ENCODE results near the gene FILIP1. TPM values are rescaled to one million over a fixed set of nuclear protein-coding genes. Genes with fewer than 3 reads are reported as not detected.

Gene FILIP1
- total RNA-seq, 5 donors from 2014 or later (not counting 1 experiment from before 2014, with no cell fraction given) = 0.07 to 0.09 TPM; not detected in 3

DNA sequence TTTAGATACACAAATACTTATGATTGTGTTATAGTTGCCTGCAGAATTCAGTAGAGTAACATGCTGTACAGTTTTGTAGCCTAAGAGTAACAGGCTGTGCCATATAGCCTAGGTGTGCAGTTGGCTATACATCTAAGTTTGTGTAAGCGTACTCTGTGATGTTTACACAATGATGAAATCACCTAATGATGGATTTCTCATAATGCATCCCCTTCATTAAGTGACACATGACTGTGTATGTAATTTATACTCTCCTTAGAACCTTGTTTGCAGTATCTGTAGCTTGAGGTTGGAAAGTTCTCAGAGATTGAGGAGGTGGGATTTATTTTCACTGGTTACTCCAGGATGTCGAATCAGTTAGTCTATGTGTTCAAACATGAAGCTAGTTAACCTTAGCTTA lies 142.0 kb downstream of the FILIP1 start:
- no peak for ATAC-seq (replicated peaks in 1 of 4)
- H3K27me3 Mint-ChIP-seq = peaks cover 26 to 49% of the 10 kb centered on the region in 2 donors
- H3K9me3 ChIP-seq = no peaks in the 10 kb centered on the region

DNA sequence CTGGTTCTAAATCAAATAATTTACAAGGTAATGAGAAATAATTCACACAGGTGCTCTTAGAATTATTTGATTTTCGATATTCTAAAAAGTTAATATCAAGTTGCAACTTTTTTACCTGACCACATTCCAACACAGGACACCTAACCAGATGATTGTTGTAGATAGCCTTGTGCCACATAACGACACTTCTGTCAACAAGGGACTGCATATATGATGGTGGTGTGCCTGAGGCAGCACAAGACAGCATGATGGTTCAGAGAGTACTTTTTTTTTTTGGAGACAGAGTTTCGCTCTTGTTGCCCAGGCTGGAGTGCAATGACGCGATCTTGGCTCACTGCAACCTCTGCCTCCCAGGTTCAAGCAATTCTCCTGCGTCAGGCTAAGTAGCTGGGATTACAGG lies 142.8 kb downstream of the FILIP1 start:
- H3K36me3 ChIP-seq (ENCODE audit: control insufficient read depth in 2 of 2, extremely low read depth in 1 of 2, insufficient read depth in 1 of 2, low read length in 1 of 2) = no peaks in the 10 kb centered on the region
- WGBS (ENCODE audit: insufficient coverage) = no CpG with 5 or more reads among the region's 6 CpGs
- H3K9me3 ChIP-seq = no peaks in the 10 kb centered on the region
- H3K4me3 Mint-ChIP-seq = no peak overlapping the region
- H3K36me3 Mint-ChIP-seq = no peaks in the 10 kb centered on the region
- ChIA-PET CTCF (no interaction called here), POLR2A (no interaction called here)
- H3K4me3 ChIP-seq (ENCODE audit: control insufficient read depth in 1 of 2, extremely low read depth in 1 of 2, low read length in 1 of 2) = no peak overlapping the region
- H3K27me3 ChIP-seq (replicated peaks in 1 of 2; ENCODE audit: control insufficient read depth in 2 of 2, extremely low read depth in 1 of 2, insufficient read depth in 2 of 2, low read length in 1 of 2) = peaks cover 3 to 15% of the 10 kb centered on the region in 2 experiments
- no peak overlapping the region for H3K27ac ChIP-seq (ENCODE audit: low read length)
- H3K4me1 ChIP-seq (ENCODE audit: control insufficient read depth in 1 of 2, extremely low read depth in 1 of 2, insufficient read depth in 2 of 2, low read length in 2 of 2) = peaks cover 0 to 4% of the 10 kb centered on the region in 2 experiments
- ATAC-seq (replicated peaks in 1 of 4) (no peak), DNase-seq (no peak)
- H3K27ac Mint-ChIP-seq = no peak overlapping the region
- H3K27me3 Mint-ChIP-seq = peaks cover 28 to 50% of the 10 kb centered on the region in 2 donors
- peaks cover 0 to 6% (median 4%) of the 10 kb centered on the region in 3 donors for H3K4me1 Mint-ChIP-seq
- H3K9me3 Mint-ChIP-seq = no peaks in the 10 kb centered on the region

More for the DNA sequence above, 142.0 kb downstream of the FILIP1 start:
- Histone ChIP-seq H3K4me3 (ENCODE audit: control insufficient read depth in 1 of 2, extremely low read depth in 1 of 2, low read length in 1 of 2) (no peak overlapping the region), H3K27ac (ENCODE audit: low read length) (no peak overlapping the region), H3K27me3 (replicated peaks in 1 of 2; ENCODE audit: control insufficient read depth in 2 of 2, extremely low read depth in 1 of 2, insufficient read depth in 2 of 2, low read length in 1 of 2) (peaks cover 3 to 16% of the 10 kb centered on the region in 2 experiments), H3K4me1 (ENCODE audit: control insufficient read depth in 1 of 2, extremely low read depth in 1 of 2, insufficient read depth in 2 of 2, low read length in 2 of 2) (peaks cover 0 to 4% of the 10 kb centered on the region in 2 experiments), H3K36me3 (ENCODE audit: control insufficient read depth in 2 of 2, extremely low read depth in 1 of 2, insufficient read depth in 1 of 2, low read length in 1 of 2) (no peaks in the 10 kb centered on the region)
- H3K4me1 Mint-ChIP-seq = peaks cover 0 to 6% (median 4%) of the 10 kb centered on the region in 3 donors
- H3K36me3 Mint-ChIP-seq = no peaks in the 10 kb centered on the region
- H3K9me3 Mint-ChIP-seq = no peaks in the 10 kb centered on the region
- POLR2A ChIA-PET = no interaction called here
- no peak overlapping the region for H3K4me3 Mint-ChIP-seq
- CTCF ChIA-PET = no interaction called here
- no CpG with 5 or more reads among the region's 2 CpGs for WGBS (ENCODE audit: insufficient coverage)
- H3K27ac Mint-ChIP-seq = no peak overlapping the region
- no peak for DNase-seq

DNA sequence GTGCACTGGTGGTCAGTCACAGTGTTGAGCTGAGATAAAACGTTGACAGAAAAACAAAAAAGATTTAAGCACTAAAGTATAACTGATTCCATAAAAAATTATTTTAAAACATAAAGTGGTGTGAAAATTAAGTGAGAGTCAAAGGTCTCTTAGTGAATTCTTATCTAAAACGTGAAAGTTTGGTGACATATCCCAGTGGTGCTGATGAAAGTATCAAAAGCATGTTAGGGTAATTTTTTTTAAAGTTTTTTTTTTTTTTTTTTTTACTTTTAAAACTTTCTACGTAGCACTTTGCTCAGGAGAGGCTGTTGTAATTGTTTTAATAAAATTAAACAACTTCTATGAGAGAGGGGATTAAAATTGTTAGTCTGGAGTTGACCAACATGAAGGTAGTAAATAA lies 143.4 kb downstream of the FILIP1 start:
- Histone ChIP-seq H3K4me1 (ENCODE audit: control insufficient read depth in 1 of 2, extremely low read depth in 1 of 2, insufficient read depth in 2 of 2, low read length in 2 of 2) (peaks cover 0 to 4% of the 10 kb centered on the region in 2 experiments), H3K36me3 (ENCODE audit: control insufficient read depth in 2 of 2, extremely low read depth in 1 of 2, insufficient read depth in 1 of 2, low read length in 1 of 2) (no peaks in the 10 kb centered on the region), H3K27ac (ENCODE audit: low read length) (no peak overlapping the region), H3K9me3 (no peaks in the 10 kb centered on the region), H3K27me3 (replicated peaks in 1 of 2; ENCODE audit: control insufficient read depth in 2 of 2, extremely low read depth in 1 of 2, insufficient read depth in 2 of 2, low read length in 1 of 2) (peaks cover 3 to 13% of the 10 kb centered on the region in 2 experiments), H3K4me3 (ENCODE audit: control insufficient read depth in 1 of 2, extremely low read depth in 1 of 2, low read length in 1 of 2) (no peak overlapping the region)
- Mint-ChIP-seq H3K4me3 (no peak overlapping the region), H3K9me3 (no peaks in the 10 kb centered on the region), H3K27ac (no peak overlapping the region), H3K4me1 (peaks cover 0 to 6% (median 4%) of the 10 kb centered on the region in 3 donors), H3K27me3 (peaks cover 32 to 48% of the 10 kb centered on the region in 2 donors), H3K36me3 (no peaks in the 10 kb centered on the region)
- ChIA-PET CTCF (no interaction called here), POLR2A (no interaction called here)
- WGBS (ENCODE audit: insufficient coverage) = no CpG with 5 or more reads among the region's 3 CpGs
- ATAC-seq (replicated peaks in 1 of 4) = no peak
- no peak for DNase-seq

DNA sequence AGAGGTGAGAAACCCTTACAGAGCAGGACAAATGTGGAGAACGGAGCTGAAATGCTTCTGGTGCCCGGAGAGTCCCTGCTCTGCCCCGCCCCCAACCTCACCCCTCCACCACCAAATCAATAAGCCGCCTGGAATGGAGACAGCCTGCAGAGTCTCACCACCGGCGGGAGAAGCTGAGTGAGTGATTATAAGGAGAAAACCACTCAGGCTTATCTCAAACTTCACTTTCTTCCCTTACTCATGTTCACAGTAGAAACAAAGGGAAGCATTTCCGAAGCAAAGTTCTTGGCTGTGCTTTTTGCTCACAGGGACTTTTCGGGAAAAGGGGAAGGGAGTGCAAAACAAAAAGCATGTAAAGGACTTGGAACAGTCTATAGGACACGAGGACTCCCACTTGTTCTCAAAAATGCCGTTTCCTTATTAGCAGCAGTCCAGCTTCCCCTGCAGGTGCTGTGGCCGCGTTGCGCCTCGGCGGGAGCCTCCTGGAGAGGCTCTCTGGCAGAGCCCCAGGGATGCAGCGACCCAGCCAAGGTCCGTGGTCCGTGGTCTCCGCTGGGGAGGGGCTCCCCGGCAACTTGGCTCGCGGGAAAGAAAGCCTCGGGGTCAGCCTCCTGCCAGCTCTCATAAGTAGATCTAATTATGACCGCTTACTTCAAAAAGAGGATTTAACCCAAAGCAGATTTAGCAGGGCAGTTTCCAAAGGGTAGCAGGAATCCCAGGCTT lies 144.2 kb downstream of the FILIP1 start:
- POLR2A ChIA-PET = no interaction called here
- DNase-seq = no peak
- no peak overlapping the region for H3K4me3 ChIP-seq (ENCODE audit: control insufficient read depth in 1 of 2, extremely low read depth in 1 of 2, low read length in 1 of 2)
- H3K4me1 Mint-ChIP-seq = peaks cover 0 to 6% (median 4%) of the 10 kb centered on the region in 3 donors
- WGBS (ENCODE audit: insufficient coverage) = 5% methylated on average over 16 of the region's 24 CpGs
- no peaks in the 10 kb centered on the region for H3K36me3 Mint-ChIP-seq
- peaks cover 3 to 13% of the 10 kb centered on the region in 2 experiments for H3K27me3 ChIP-seq (replicated peaks in 1 of 2; ENCODE audit: control insufficient read depth in 2 of 2, extremely low read depth in 1 of 2, insufficient read depth in 2 of 2, low read length in 1 of 2)
- H3K27ac ChIP-seq (ENCODE audit: low read length) = no peak overlapping the region
- CTCF ChIA-PET = no interaction called here
- H3K9me3 Mint-ChIP-seq = no peaks in the 10 kb centered on the region
- no peaks in the 10 kb centered on the region for H3K9me3 ChIP-seq
- no peak overlapping the region for H3K27ac Mint-ChIP-seq
- no peak overlapping the region for H3K4me3 Mint-ChIP-seq
- no peak for ATAC-seq (replicated peaks in 1 of 4)
- peaks cover 0 to 4% of the 10 kb centered on the region in 2 experiments for H3K4me1 ChIP-seq (ENCODE audit: control insufficient read depth in 1 of 2, extremely low read depth in 1 of 2, insufficient read depth in 2 of 2, low read length in 2 of 2)
- peaks cover 32 to 44% of the 10 kb centered on the region in 2 donors for H3K27me3 Mint-ChIP-seq
- no peaks in the 10 kb centered on the region for H3K36me3 ChIP-seq (ENCODE audit: control insufficient read depth in 2 of 2, extremely low read depth in 1 of 2, insufficient read depth in 1 of 2, low read length in 1 of 2)

DNA sequence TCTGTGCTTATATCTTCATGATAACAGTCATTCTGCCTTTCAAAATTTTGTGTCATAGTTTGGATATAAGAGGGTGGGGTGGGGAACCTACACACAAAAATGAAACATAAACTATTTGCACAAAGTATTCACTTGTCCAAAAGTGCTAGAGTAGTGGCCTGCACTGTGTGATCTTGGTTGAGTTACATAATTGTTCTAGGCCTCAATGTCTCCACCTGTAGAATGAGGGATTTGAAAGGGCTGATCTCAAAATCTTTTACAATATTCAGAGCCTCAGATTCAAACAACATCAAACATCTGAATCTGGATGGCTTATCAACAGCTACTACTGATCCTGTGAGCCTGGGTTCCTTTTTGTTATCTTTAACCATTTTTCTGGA lies 144.7 kb downstream of the FILIP1 start:
- Mint-ChIP-seq H3K27ac (no peak overlapping the region), H3K36me3 (no peaks in the 10 kb centered on the region), H3K9me3 (no peaks in the 10 kb centered on the region), H3K4me1 (peaks cover 0 to 6% (median 4%) of the 10 kb centered on the region in 3 donors), H3K27me3 (peaks cover 32 to 43% of the 10 kb centered on the region in 2 donors), H3K4me3 (no peak overlapping the region)
- H3K9me3 ChIP-seq = no peaks in the 10 kb centered on the region
- H3K4me1 ChIP-seq (ENCODE audit: control insufficient read depth in 1 of 2, extremely low read depth in 1 of 2, insufficient read depth in 2 of 2, low read length in 2 of 2) = peaks cover 0 to 4% of the 10 kb centered on the region in 2 experiments
- no peak overlapping the region for H3K4me3 ChIP-seq (ENCODE audit: control insufficient read depth in 1 of 2, extremely low read depth in 1 of 2, low read length in 1 of 2)
- ChIA-PET POLR2A (no interaction called here), CTCF (no interaction called here)
- no peak for ATAC-seq (replicated peaks in 1 of 4)
- H3K36me3 ChIP-seq (ENCODE audit: control insufficient read depth in 2 of 2, extremely low read depth in 1 of 2, insufficient read depth in 1 of 2, low read length in 1 of 2) = no peaks in the 10 kb centered on the region
- peaks cover 3 to 13% of the 10 kb centered on the region in 2 experiments for H3K27me3 ChIP-seq (replicated peaks in 1 of 2; ENCODE audit: control insufficient read depth in 2 of 2, extremely low read depth in 1 of 2, insufficient read depth in 2 of 2, low read length in 1 of 2)
- H3K27ac ChIP-seq (ENCODE audit: low read length) = no peak overlapping the region
- DNase-seq = no peak

DNA sequence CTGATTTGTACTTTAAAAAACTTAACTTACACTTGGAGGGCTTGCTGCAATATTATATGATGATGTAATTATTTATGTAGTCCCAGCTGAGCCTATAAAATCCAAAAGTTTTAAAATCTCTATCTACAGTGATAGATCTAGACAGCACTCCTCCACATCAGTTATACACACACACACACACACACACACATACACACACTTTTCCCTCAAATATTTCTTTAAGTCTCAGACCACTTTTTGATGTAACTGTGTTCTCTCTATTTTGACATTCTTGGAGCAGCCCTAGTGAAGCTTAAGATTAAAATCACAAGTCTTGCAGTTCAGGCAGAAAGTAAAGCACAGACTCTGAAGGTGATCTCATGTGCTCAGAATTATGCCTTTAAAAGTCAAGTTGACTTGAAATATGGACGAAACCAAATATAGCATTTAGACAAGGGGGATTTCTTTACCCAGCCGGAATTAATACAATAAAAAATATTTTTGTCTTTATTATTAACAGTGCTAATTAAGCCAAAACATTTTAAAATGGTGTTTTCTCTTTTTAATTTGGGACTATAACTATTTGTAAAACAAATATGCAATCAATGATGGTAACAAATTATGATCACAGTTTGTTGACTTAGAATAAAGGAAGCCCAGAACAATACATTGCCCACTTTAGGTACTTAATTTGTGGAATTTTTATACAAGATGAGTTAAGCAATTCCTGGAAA lies 145.5 kb downstream of the FILIP1 start:
- Histone ChIP-seq H3K27me3 (replicated peaks in 1 of 2; ENCODE audit: control insufficient read depth in 2 of 2, extremely low read depth in 1 of 2, insufficient read depth in 2 of 2, low read length in 1 of 2) (peaks cover 2 to 9% of the 10 kb centered on the region in 2 experiments), H3K9me3 (no peaks in the 10 kb centered on the region), H3K4me3 (ENCODE audit: control insufficient read depth in 1 of 2, extremely low read depth in 1 of 2, low read length in 1 of 2) (no peak overlapping the region), H3K4me1 (ENCODE audit: control insufficient read depth in 1 of 2, extremely low read depth in 1 of 2, insufficient read depth in 2 of 2, low read length in 2 of 2) (peaks cover 0 to 4% of the 10 kb centered on the region in 2 experiments), H3K27ac (ENCODE audit: low read length) (no peak overlapping the region), H3K36me3 (ENCODE audit: control insufficient read depth in 2 of 2, extremely low read depth in 1 of 2, insufficient read depth in 1 of 2, low read length in 1 of 2) (no peaks in the 10 kb centered on the region)
- H3K4me1 Mint-ChIP-seq = peaks cover 0 to 6% (median 4%) of the 10 kb centered on the region in 3 donors
- ATAC-seq (replicated peaks in 1 of 4) (no peak), DNase-seq (no peak)
- no peak overlapping the region for H3K27ac Mint-ChIP-seq
- WGBS (ENCODE audit: insufficient coverage) = no CpG with 5 or more reads among the region's 2 CpGs
- ChIA-PET POLR2A (no interaction called here), CTCF (no interaction called here)
- H3K9me3 Mint-ChIP-seq = no peaks in the 10 kb centered on the region
- no peaks in the 10 kb centered on the region for H3K36me3 Mint-ChIP-seq
- no peak overlapping the region for H3K4me3 Mint-ChIP-seq
- peaks cover 27 to 35% of the 10 kb centered on the region in 2 donors for H3K27me3 Mint-ChIP-seq

Data from T-cell (primary cell).